Amniotic epithelial cell (primary cell): ENCODE results near the gene UPK2.

Source experiments
- DNase-seq: peaks from one replicate; pipeline ENCODE4 v3.0.0-alpha.2; 2010; ENCODE audit warnings: low read depth

The UPK2 gene

DNA sequence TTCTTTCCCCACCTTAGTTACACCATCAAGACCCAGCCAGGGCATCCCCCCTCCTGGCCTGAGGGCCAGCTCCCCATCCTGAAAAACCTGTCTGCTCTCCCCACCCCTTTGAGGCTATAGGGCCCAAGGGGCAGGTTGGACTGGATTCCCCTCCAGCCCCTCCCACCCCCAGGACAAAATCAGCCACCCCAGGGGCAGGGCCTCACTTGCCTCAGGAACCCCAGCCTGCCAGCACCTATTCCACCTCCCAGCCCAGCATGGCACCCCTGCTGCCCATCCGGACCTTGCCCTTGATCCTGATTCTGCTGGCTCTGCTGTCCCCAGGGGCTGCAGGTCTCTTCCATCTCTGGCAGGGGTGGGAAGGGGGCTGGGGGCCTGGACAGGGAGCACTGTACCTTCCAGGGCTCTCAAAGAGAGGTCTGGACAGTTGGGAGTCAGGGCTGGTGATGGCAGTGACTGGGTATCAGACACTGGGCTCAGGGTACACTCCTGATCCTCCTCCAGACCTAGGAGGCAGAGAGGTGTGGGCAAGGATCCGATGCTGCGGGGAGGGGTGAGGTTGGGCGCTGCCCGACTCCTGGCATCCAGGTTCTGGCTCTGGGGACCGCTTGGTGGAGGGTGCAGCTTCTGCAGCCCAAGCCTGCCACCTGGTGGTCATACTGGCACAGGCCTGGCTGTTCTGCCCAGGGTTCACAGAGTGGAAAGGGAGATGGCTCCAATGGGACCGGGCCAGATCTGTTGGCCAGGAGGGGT lies at the start of gene UPK2:
Gene UPK2, plus strand, starts transcription at position 205 of the 753 bp plus-strand sequence. Its CDS starts 53 bp downstream, at position 258.
- peak; percentile 64 for DNase-seq

DNA sequence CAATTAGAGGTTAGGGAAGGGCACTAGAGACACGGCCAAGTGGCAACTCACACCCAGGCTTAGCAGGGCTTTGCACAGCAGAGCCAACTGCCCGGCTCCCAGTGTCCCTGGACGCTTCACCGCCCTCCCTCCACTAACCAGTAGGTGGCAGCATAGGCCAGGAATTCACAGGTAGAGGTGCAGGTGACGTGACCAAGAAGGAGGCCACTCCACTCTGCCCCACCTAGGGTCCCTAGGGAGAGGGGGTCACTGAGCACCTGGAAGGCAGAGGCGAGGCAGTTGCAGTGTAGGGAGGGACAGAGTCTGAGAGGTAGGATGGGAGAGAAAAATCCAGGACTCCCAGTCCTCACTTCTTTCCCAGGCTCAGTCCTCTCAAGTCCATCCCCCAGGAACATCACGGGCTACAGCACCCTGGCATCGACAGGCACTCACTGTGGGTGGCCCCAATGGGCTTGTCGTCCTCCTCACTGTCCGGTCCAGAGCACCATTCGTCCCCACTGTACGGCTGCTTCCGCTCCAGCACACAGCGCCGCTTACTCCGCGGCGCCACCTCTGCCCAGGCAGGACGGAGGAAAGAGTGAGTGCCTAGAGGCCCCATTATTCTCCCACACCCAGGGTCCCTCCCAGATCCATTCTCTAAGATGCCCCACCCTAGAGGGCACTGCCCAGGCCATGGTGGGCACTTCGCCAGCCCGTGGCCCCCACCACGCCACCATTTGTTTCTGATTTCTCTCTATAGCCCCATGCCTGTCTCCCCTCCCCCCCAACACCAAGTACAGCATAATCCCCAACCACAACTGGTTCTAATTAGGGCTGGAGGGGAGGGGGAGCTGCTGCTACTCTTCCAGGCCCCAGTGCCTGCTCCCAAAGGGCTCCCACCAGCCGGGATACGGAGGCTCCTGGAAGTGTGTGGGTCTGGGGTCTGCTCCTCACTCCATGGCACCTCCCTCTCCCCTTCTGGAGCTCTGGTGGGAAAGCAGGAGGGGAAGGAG lies 48.8 kb upstream of the UPK2 start:
- DNase-seq: peak; percentile 58

DNA sequence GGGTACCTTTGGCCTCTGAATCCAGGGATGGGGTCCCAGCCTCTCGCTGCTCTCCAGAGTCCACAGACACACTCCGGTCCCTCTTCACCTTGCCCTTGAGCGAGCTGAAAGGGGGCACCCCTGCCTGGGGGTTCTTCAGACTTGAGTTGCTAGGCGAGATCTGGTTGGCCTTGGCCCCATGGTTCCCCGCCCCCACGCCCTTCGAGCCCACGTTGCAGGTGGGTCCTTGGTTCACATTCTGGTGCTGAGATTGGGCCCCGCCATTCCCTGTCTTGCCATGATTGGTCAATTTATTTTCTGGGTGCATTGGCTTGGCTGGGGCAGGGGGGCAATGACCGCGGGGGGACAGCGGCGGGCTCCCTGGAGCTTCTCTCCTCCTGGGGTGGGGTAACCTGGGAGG lies 47.8 kb upstream of the UPK2 start:
- DNase-seq: no peak

DNA sequence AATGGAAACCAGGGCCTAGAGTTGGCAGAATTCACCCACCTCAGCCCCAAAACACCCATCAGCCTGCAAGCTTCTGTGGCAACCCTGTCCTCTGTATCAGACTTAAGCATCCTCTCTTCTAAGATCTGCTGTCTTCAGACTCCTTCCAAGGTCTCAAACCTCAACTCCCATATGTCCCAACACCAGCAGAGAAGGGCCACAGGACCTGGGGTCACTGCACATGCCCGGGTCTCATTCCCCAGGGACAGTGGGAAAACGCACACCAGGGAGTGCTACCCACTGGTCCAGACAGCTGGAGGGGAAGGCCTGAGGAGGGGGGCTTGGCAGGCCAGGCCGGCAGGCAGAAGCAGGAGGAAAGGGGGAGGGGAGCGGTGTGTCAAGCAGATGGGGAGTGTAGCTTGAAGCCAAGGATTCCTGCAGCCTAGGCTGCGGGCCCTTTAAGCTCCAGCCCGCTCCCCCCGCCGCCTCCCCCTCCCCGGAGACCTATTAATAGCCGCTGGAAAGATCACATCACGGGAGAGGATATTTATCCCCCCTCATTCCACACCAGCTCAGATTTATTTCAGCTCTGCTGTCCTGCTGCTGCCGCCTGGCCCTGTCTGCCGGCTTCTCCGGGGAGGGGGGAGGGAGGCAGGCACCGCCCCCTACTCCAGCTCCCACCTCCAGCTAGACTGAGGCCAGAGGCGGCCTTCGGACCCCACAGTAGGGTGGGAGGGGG lies 47.0 kb upstream of the UPK2 start:
- peak; percentile 90 for DNase-seq

DNA sequence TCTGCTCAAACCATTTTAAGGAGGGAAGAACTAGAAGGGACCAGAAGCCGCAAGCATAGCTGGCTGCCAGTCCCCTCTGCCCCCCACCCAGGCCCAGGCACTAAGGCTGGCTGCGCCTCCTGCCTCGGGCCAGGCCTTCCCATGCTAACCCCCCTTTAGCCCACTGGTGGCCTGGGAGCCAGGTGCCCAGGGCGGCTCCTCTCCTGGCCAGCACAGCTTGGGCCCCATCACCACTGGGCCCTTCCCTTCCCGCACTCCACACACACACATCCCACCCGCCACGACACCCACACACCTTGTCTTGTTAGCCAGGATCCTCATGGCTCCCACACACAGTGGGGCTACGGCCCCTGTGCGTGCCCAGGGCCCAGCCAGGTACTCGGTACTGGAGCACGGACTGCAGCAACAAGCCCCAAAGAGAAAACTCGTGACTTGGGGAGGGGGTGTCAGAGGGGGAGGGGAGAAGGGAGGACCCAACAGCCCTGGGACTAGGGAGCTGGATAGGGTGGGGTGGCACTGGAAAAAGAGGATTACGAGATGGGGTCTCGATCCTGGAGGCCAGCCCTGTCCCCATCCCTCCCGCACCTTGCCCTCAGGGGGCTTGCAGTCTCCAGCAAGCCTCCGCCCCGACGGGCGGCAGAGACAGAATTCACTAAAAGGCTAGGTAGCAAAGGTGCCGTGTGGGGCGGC lies 46.3 kb upstream of the UPK2 start:
- DNase-seq: no peak

DNA sequence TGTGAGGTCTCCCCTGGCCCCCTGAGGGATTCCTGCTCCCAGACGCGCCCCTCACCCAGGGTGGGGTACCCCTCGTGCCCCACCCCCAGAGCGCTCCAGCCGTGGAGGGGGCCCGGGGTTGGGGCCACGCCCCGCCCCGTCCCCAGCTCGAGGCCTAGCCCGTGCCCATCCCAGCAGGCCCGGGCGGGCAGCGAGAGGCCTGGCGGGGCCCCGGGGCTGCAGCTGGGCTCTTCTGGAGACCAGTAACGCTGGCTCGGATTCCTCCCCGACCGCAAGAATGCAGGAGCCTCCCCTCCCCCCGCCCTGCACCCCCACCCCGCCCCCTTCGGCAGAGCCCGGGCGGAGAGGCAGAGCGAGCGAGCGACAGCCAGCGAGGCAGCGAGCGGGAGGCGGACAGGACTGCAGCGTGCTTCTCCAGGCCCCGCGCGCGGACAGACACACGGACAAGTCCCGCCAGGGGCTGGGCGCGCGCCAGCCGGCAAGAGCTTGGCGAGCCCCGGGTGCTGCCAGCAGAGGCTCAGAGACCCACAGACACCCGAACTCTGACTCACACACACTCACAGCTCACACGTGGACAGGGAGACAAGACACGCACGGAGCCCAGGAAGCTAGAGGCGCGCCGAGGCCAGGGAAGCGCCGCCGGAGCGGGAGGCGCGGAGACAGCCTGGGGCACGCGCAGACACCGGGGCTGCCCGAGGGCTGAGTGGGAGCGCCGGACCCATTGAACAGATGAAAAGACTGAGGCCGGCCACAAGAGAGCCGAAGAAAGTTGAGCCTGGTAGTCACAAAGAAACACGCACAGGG lies 45.6 kb upstream of the UPK2 start:
- DNase-seq: peak; percentile 96

DNA sequence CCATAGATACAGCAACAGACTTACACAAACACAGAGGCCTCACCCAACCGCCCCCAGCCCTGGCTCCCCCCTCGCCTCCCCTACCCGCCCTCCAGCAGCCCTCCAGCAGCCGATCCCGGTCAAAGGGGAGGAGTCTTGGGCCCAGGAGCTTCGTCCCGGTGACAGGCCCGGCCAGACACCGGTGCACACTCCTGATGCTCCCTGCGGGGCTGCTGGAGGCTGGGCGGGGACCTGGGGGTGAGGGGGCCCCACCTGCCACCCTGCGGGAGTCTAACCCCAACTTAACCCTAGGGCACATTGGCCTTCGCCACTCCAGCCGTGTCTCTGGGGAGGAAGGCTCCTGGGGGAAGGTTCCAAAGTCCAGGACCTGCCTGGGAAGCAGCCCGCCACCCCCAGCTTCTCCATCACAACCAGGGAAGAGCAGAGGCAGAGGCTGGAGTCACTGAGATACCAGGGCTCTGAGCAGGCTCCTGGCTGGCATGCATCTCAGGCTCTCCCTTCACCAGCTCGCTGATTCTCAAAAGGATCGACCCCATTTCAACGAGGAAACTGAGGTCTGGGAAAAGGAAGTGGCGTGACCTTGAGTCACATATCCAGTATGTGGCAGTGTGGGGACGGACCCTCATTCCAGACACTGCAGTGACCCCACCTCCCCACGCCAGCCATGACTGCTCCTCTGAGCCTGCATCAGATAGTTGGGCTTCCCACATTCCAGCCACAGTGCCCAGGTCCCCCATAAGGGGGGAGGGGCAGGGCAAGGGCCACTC lies 44.8 kb upstream of the UPK2 start:
- peak; percentile 42 for DNase-seq

DNA sequence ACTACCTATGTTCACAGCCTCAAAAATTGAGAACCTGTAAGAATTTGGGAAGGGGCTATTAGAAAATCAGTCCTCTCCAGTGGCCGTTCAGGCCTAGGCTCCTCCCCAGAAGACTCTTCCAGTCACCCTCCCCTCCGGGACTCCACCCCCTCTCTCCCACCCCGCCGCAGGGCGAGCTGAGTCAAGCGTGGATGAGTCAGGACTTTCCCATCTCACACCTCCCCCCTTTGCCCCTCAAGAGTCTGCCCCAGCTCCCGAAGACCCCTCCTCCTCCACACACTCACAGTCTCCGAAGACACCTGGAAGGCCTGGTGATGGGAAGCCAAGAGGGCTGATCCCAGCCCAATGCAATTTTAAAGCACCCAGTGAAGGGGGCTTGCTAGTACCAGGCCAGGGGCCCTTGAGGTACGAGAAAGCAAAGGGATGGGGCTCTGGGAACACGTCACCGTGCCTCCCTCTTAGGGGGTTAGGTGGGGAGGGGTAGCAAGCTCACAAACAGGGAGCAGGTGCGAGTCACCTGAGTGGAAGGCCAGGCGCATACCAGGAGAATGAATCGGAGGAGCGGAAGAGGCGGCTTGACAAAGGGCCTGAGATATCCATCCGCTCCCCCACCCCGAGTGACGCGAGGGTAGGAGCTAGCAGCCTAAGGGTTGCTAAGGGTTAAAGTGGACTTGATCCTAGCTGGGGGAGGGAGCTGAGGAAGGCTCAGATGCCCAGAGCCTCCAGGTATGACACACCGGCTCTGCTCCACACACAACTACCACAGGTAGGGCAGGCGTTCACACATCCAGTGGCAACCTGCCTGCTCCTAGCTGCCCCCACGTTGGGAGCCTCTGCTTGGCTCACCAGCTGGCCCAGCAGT lies 44.0 kb upstream of the UPK2 start:
- DNase-seq: peak; percentile 92

DNA sequence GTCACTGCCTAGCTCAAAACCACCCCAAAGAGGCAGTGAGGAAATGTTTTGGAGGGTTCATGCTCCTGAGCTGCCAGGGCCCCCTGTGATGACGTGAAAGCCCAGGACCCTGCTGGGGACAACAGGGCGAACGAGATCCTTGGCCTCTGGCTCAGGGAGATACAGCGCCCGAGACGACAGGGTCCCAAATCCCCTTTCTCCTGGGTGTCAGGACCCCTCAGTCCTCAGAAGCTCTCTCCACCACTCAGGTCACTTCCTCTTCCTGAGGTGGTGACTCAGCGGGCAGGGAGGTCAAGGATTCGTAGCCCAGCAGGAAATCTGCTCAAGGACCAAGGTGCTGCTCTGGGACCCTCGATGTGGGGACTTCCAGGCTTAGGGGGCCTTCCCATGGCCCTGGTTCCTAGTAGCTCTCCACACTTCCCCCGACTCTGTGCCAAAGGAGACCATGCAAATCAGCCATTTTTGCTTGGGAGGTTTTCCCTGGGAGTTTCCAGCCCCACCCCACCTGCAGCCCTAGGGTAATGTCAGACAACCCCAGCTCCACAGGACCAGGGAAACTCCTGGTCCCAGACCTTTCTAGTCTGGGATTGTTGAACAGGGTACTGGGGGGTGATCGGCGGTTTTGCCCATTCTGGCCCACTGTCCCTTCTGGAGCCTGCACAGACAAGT lies 43.2 kb upstream of the UPK2 start:
- no peak for DNase-seq

DNA sequence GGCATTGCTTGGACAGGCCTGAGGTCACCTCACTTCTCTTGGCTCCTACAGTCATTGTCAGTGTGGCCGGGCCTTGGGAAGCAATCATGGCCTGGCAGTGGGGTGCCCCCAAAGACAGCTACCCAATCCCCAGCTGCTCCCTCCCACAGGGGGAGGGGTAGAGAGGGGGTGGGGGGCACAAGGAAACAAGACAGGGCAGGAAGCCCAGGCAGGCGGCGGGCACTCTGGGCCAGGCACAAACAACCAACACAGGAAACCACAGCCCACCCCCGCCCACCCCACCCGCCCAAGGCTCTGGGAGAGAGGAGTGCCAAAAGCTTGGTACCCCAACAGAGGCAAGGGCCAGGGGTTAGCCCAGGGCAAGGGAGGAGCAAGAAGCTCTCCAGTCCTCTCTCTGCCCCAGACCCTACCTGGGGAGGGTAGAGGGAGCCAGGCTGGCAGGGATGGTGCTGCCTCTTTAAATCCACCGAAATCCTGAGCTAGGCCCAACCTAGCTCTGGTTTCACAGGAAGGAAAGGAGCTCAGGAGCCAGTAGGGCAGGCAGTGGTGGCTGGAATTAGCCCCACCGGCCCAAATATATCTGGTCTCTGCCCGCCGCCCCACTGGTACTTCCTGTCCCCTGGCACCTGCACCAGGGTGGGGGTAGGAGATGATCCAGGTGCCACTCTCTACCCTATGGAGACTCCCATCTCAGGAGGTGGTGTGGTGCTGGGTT lies 42.5 kb upstream of the UPK2 start:
- no peak for DNase-seq

DNA sequence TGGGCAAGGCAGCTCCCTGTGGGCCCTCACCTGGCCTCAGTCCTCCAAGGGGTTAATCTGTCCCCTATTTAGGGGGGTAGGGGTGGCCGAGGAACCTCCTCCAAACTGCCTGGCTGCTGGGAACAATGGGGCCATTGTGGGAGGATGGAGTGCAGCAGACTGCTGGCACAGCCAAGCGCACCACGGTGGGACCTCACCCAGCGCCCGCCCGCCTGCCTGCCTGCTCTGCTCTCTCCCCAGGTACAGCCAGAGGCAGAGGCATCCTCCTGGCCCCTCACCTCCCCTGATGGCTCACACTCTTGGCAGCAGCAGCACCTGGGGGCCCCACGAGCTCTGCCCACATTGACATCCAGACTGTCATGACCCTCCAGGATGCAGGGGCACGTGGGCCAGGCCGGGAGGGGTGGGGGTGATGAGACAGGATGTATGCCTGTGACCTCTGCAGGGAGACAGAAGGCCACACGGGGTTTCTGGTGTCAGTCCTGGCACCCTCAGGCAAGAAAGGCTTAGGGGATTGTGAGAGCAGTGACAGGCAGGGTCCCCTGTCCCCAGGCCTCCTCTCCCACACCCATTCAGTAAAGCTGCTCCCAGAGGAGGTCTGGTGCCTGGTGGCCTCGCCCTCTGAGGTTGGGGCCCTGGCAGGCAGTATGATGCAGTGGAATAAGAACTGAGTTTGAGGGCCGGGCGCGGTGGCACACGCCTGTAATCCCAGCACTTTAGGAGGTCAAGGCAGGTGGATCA lies 41.8 kb upstream of the UPK2 start:
- no peak for DNase-seq

DNA sequence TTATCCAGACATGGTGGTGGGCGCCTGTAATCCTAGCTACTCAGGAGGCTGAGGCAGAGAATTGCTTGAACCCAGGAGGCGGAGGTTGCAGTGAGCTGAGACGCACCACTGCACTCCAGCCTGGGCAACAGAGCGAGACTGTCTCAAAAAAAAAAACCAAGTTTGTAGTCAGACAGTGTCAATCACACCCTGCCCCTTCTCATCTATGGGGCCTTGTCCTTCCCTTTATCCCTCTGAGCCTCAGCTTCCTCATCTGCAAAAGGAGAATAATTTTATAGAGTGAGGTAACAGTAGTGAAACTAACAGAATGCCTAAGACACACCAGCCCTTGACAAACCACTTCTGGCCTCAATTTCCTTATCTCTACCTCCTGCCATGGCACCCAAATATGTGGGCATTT lies 41.1 kb upstream of the UPK2 start:
- DNase-seq: no peak

DNA sequence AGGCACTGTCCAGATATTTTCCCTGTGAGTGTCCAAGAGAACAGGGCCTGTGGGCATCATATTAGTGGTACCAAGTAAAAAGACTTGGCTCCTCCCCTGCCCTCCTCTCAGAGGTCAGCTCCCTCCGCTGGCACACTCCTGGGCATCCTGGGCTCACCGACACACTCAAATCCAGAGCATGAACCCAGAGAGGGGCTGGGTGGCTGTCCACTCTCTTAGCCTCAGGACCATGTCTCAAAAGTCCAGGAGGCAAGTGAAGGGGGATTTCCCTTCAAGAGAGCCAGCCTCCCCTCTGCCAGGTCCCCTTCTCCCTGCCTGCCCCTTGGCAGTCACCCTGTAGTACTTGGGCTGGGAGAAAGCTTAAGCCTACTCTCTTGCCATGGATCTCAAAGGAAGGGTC lies 40.7 kb upstream of the UPK2 start:
- DNase-seq: no peak

DNA sequence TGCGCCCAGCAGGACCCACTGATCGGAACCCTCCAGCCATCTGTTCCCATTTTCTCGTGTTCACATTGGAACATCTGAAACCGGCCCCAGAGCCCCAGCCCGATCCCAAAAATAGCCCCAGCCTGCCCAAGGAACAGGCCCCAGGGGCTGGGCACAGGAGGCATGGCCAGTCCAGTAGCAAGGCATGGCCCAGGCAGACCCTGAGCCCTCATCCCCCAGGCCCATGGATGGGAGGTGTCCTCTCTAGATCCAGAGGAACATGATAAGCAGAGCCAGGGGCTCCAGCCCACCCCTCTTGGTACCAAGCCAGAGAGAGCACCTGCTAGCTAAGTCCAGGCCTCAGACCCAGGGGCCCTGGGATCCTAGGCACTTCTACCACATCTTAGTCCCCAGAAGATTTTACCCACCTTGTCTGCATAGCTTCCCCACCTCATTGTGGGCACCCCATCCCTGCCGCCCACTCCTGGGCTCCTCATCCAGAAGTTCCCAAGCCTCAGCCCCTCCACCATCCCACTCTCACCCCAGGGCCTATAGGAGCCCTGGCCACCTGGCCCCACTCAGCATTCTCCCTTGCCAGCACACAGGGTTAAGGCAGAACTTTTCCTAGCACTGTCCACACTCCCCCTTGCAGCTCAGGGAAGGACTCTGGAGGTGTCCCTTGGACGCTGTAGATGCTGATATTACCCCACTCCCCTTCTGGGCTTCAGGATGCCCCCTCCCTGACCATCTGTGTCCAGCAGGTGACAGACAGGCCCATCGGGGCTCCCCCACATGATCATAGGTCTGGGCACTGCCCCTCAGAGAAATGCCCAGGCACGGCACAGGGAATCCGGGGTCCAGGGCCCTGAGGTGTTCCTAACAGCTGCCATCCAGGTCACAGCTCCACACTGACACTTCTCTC lies 39.9 kb upstream of the UPK2 start:
- no peak for DNase-seq

DNA sequence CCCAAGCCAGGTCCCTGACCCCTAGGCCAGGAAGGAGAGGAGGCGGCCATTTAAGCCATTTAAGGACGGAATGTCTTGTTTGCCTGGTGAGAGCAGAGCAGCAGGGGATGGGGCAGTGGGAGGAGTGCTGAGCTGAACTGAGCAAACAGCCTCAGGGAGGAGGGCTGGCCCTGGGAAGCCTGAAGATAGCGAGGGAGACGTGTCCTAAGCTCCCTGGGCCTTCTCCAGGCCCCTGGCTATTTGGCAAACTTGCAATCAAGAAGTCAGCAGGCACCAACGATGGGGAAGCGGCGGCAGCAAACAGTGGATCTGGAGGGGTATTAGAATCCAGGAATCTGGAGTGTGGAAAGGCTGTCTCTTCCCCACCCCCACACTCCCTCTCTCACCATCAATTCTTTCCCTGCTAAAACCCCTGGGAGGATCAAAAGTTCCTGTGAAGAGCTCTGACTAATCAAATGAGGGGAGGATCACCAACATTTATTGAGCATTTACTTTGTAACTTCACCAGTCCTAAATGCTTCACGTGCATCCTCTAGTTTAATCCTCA lies 39.2 kb upstream of the UPK2 start:
- DNase-seq: peak; percentile 92
